Activated B cell treated with CpG ODN at 0.5 μM for 24 hours (primary cell): ENCODE measurements around the gene GBF1. TPM values are rescaled to one million over a fixed set of nuclear protein-coding genes. Genes with fewer than 3 reads are reported as not detected.
"Not testable (repeated sequence)": the region's sequence is repeated elsewhere in the genome, so short reads cannot be mapped to it uniquely, and the experiment has no call there.

Source experiments
- ATAC-seq: fragments of 200-7000 bp; cut with Tn5 transposase; one replicate; pipeline ENCODE4 v1.10.0; 2021; ENCODE audit warnings: low read depth, mild to moderate bottlenecking, moderate library complexity
- CTCF ChIA-PET: fragments of 350-600 bp; sonication (Branson Sonifier 250); formaldehyde crosslinking; loops from one replicate; lab custom pipeline; 2021; ENCODE audit warnings: antibody characterized with exemption; lab: Charles Lee
- POLR2A ChIA-PET: fragments of 350-600 bp; sonication (Branson Sonifier 250); formaldehyde crosslinking; loops from one replicate; lab custom pipeline; 2021; ENCODE audit warnings: antibody characterized with exemption; lab: Charles Lee
- DNase-seq: peaks from one replicate; pipeline ENCODE4 v3.0.0; 2022
- H3K27ac Mint-ChIP-seq: one replicate; pipeline ENCODE4 v1.8.0; 2020; ENCODE audit warnings: mixed read lengths
- H3K27me3 Mint-ChIP-seq: one replicate; pipeline ENCODE4 v1.8.0; 2021; ENCODE audit warnings: mixed read lengths
- H3K36me3 Mint-ChIP-seq: one replicate; pipeline ENCODE4 v1.8.0; 2021; ENCODE audit warnings: low read depth, mixed read lengths
- H3K4me1 Mint-ChIP-seq: one replicate; pipeline ENCODE4 v1.8.0; 2021; ENCODE audit warnings: mixed read lengths
- H3K4me3 Mint-ChIP-seq: one replicate; pipeline ENCODE4 v1.8.0; 2020; ENCODE audit warnings: mild to moderate bottlenecking, mixed read lengths
- H3K9me3 Mint-ChIP-seq: one replicate; pipeline ENCODE4 v1.8.0; 2020; ENCODE audit warnings: mixed read lengths
- intact Hi-C: fragments of 100-400 bp; cut with micrococcal nuclease; formaldehyde crosslinking; loops from one replicate; pipeline ENCODE4 v1.15.1; 2024
- total RNA-seq: library from RNA; stranded (reverse); gene quantifications from 2 replicates; pipeline ENCODE4 v1.2.3, GENCODE V29; 2022
- TF ChIP-seq, protein P1 (sequence below): fragments of 200-600 bp; IDR thresholded peaks from one replicate; pipeline ENCODE4 v1.8.0; 2022; ENCODE audit warnings: antibody characterized with exemption, mild to moderate bottlenecking

GBF1 gene
- total RNA-seq, 1 donor from 2014 or later, result 44.3 TPM

DNA sequence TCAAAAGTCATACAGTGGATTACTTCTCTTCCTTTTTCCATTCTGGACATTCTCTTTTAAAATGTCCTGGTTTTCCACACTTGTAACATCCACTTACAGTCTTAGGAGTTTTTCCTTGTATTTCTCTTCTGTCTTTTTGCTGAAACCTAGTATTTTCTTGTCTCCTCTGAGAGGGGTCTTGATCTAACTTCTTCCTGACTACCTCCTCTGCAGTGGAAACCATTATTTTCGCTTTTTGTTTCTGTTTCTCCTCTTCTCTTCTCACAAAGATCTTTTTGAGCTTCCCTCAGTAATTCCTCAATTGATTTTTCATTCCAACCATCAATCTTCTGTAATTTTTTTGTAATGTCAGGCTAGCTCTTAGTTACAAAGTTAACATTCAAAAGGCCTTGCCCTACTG, 42.9 kb upstream of the GBF1 start:
- CTCF ChIA-PET, result no interaction called here
- Mint-ChIP-seq H3K4me3 (no peak overlapping the region), H3K9me3 (peaks cover 3% of the 10 kb centered on the region), H3K27me3 (peaks cover 2% of the 10 kb centered on the region), H3K27ac (no peak overlapping the region), H3K4me1 (peaks cover 7% of the 10 kb centered on the region), H3K36me3 (no peaks in the 10 kb centered on the region)
- POLR2A ChIA-PET, result no interaction called here
- ATAC-seq (no peak), DNase-seq (no peak)
- intact Hi-C loops, result no loop called here
- TF ChIP-seq, protein P1, sequence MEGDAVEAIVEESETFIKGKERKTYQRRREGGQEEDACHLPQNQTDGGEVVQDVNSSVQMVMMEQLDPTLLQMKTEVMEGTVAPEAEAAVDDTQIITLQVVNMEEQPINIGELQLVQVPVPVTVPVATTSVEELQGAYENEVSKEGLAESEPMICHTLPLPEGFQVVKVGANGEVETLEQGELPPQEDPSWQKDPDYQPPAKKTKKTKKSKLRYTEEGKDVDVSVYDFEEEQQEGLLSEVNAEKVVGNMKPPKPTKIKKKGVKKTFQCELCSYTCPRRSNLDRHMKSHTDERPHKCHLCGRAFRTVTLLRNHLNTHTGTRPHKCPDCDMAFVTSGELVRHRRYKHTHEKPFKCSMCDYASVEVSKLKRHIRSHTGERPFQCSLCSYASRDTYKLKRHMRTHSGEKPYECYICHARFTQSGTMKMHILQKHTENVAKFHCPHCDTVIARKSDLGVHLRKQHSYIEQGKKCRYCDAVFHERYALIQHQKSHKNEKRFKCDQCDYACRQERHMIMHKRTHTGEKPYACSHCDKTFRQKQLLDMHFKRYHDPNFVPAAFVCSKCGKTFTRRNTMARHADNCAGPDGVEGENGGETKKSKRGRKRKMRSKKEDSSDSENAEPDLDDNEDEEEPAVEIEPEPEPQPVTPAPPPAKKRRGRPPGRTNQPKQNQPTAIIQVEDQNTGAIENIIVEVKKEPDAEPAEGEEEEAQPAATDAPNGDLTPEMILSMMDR, result no peak

DNA sequence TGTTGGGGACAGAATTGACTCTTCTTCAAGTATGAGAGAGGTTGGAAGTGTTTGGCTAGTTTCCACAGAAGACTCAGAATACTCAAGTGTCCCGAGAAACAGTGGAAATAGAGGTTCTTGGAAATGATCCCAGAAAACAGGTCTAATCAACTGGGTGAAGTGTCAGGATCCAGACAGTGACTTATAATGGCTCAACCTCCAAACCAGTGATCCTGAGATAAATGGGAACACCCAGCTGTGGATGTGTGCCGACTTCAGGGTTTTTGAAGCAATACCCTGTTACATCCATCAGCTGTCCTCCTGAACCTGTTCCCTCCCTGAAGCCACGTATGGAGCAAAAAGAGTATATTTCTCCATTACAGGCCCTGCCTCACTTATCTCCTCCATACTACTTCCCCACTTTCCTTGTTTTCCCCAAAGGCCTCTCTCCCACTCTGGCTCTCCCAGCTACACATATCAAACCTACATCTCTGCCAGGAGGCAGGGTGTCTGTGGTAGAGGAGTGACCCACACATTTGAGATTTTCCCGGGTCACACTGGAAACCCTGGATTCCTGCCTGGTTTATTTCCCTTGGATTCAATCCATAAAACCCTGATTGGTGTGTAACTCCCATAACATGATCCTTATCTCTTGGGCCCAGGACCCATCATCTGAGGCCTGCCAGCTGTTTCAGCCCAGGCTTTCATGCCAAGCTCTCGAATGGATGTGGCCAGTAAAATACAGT, 36.9 kb upstream of the GBF1 start:
- H3K27me3 Mint-ChIP-seq, result peaks cover 6% of the 10 kb centered on the region
- POLR2A ChIA-PET, result no interaction called here
- H3K27ac Mint-ChIP-seq, result no peak overlapping the region
- TF ChIP-seq, protein P1, result no peak
- H3K4me3 Mint-ChIP-seq, result no peak overlapping the region
- ATAC-seq (no peak), DNase-seq (no peak)
- intact Hi-C loops, result no loop called here
- H3K36me3 Mint-ChIP-seq, result no peaks in the 10 kb centered on the region
- peaks cover 3% of the 10 kb centered on the region for H3K9me3 Mint-ChIP-seq
- CTCF ChIA-PET, result no interaction called here
- peaks cover 4% of the 10 kb centered on the region for H3K4me1 Mint-ChIP-seq

GRCh38 chr10:102211615-102212299, 33.6 kb upstream of the GBF1 start:
- ChIA-PET CTCF (interaction anchor here (0.7 kb wide), 1 partner anchor 18 kb away, joined by 3 read pairs; no protein-coding TSS in a partner anchor), POLR2A (no interaction called here)
- no peaks in the 10 kb centered on the region for H3K36me3 Mint-ChIP-seq
- ATAC-seq (no peak), DNase-seq (no peak)
- TF ChIP-seq, protein P1, result no peak
- intact Hi-C loops, result no loop called here
- H3K4me1 Mint-ChIP-seq, result peaks cover 7% of the 10 kb centered on the region
- peaks cover 6% of the 10 kb centered on the region for H3K27me3 Mint-ChIP-seq
- no peak overlapping the region for H3K27ac Mint-ChIP-seq
- no peaks in the 10 kb centered on the region for H3K9me3 Mint-ChIP-seq
- H3K4me3 Mint-ChIP-seq, result no peak overlapping the region

GRCh38 chr10:102213599-102213998, 31.7 kb upstream of the GBF1 start:
- intact Hi-C loops, H3K4me3 Mint-ChIP-seq, H3K9me3 Mint-ChIP-seq, CTCF ChIA-PET, H3K4me1 Mint-ChIP-seq, POLR2A ChIA-PET, H3K27me3 Mint-ChIP-seq, H3K36me3 Mint-ChIP-seq, DNase-seq, H3K27ac Mint-ChIP-seq, ATAC-seq: not testable (repeated sequence)

DNA sequence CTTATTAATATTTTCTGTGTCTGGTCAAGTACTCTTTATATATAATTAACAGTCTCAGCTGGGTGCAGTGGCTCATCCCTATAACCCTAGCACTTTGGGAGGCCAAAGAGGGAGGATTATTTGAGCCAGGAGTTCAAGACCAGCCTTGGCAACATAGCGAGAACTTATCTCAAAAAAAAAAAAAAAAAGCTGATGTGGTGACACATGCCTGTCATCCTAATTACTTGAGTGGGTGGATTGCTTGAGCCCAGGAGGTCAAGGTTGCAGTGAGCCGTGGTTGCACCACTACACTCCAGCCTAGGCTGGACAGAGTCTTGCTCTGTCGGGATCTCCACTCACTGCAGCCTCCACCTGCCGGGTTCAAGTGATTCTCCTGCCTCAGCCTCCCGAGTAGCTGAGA, 26.0 kb upstream of the GBF1 start:
- intact Hi-C loops, result no loop called here
- no peak for ATAC-seq
- no peaks in the 10 kb centered on the region for H3K9me3 Mint-ChIP-seq
- DNase-seq, result no peak
- no peaks in the 10 kb centered on the region for H3K4me1 Mint-ChIP-seq
- CTCF ChIA-PET, result interaction anchor here (2.6 kb wide), 1 partner anchor 10 kb away, joined by 8 read pairs; no protein-coding TSS in a partner anchor
- peaks cover 19% of the 10 kb centered on the region for H3K27me3 Mint-ChIP-seq
- TF ChIP-seq, protein P1, result no peak
- H3K27ac Mint-ChIP-seq, result no peak overlapping the region
- POLR2A ChIA-PET, result no interaction called here
- no peaks in the 10 kb centered on the region for H3K36me3 Mint-ChIP-seq
- no peak overlapping the region for H3K4me3 Mint-ChIP-seq
